H9 (cell line): ENCODE data around the gene TNRC6C. TPM values are rescaled to one million over a fixed set of nuclear protein-coding genes. Genes with fewer than 3 reads are reported as not detected.

Source experiments
- DNase-seq: peaks from one replicate; pipeline ENCODE4 v3.0.0-alpha.2; 2017
- H2AFZ ChIP-seq: one replicate; pipeline ENCODE4 v1.6.1; 2013; ENCODE audit warnings: mild to moderate bottlenecking, low read length, control low read depth, moderate library complexity
- H2AK5ac ChIP-seq: 2 replicates; pipeline ENCODE4 v1.6.1; 2013; ENCODE audit warnings: low read length, control low read depth, mixed read lengths; ENCODE audit not compliant: insufficient read length
- H2BK120ac ChIP-seq: one replicate; pipeline ENCODE4 v1.6.1; 2013; ENCODE audit warnings: low read depth, mild to moderate bottlenecking, low read length, control low read depth, inconsistent platforms; ENCODE audit not compliant: poor library complexity, severe bottlenecking
- H2BK12ac ChIP-seq: 2 replicates; pipeline ENCODE4 v1.6.1; 2013; ENCODE audit warnings: low read length, control low read depth, mixed read lengths, low read depth; ENCODE audit not compliant: insufficient read length
- H2BK15ac ChIP-seq: 2 replicates; pipeline ENCODE4 v1.6.1; 2013; ENCODE audit warnings: low read depth, low read length, control low read depth
- H2BK20ac ChIP-seq: one replicate; pipeline ENCODE4 v1.6.1; 2013; ENCODE audit warnings: low read depth, mild to moderate bottlenecking, low read length, control low read depth, inconsistent platforms; ENCODE audit not compliant: poor library complexity, severe bottlenecking
- H2BK5ac ChIP-seq: 2 replicates; pipeline ENCODE4 v1.6.1; 2013; ENCODE audit warnings: low read length, control low read depth, mixed read lengths; ENCODE audit not compliant: insufficient read length
- H3K14ac ChIP-seq: 2 replicates; pipeline ENCODE4 v1.6.1; 2013; ENCODE audit warnings: low read length, control low read depth; ENCODE audit not compliant: insufficient read depth
- H3K18ac ChIP-seq: 2 replicates; pipeline ENCODE4 v1.6.1; 2013; ENCODE audit warnings: low read depth, mild to moderate bottlenecking, mixed read lengths, low read length, control low read depth; ENCODE audit not compliant: insufficient read length
- H3K23ac ChIP-seq: 2 replicates; pipeline ENCODE4 v1.6.1; 2013; ENCODE audit warnings: low read length, control low read depth, mixed read lengths, low read depth; ENCODE audit not compliant: insufficient read length
- H3K23me2 ChIP-seq: 2 replicates; pipeline ENCODE4 v1.6.1; 2013; ENCODE audit warnings: low read depth, mild to moderate bottlenecking, mixed read lengths, low read length, control low read depth; ENCODE audit not compliant: insufficient read length, poor library complexity, severe bottlenecking
- H3K27ac ChIP-seq: 2 replicates; pipeline ENCODE4 v1.5.1; 2013; ENCODE audit warnings: low read length, control low read depth, mixed read lengths, low read depth; ENCODE audit not compliant: insufficient read length
- H3K27me3 ChIP-seq: 2 replicates; pipeline ENCODE4 v1.6.1; 2013; ENCODE audit warnings: low read length, control low read depth, inconsistent platforms; ENCODE audit not compliant: insufficient read depth
- H3K4ac ChIP-seq: 2 replicates; pipeline ENCODE4 v1.6.1; 2013; ENCODE audit warnings: low read depth, mild to moderate bottlenecking, control low read depth, inconsistent platforms, low read length, moderate library complexity
- H3K4me1 ChIP-seq: 2 replicates; pipeline ENCODE4 v1.6.1; 2013; ENCODE audit warnings: low read length, control low read depth, inconsistent platforms; ENCODE audit not compliant: insufficient read depth
- H3K4me2 ChIP-seq: 2 replicates; pipeline ENCODE4 v1.6.1; 2013; ENCODE audit warnings: low read length, control low read depth, mixed read lengths; ENCODE audit not compliant: insufficient read length, insufficient read depth
- H3K56ac ChIP-seq: 2 replicates; pipeline ENCODE4 v1.6.1; 2013; ENCODE audit warnings: low read depth, mild to moderate bottlenecking, mixed read lengths, low read length, control low read depth; ENCODE audit not compliant: insufficient read length
- H3K79me1 ChIP-seq: 2 replicates; pipeline ENCODE4 v1.6.1; 2013; ENCODE audit warnings: low read depth, mild to moderate bottlenecking, moderate library complexity, low read length, control low read depth, inconsistent platforms; ENCODE audit not compliant: insufficient read depth, poor library complexity, severe bottlenecking
- H3K79me2 ChIP-seq: 2 replicates; pipeline ENCODE4 v1.6.1; 2013; ENCODE audit warnings: low read length, control low read depth, inconsistent platforms; ENCODE audit not compliant: insufficient read depth
- H3K9ac ChIP-seq: 2 replicates; pipeline ENCODE4 v1.6.1; 2013; ENCODE audit warnings: low read length, control low read depth, mixed read lengths; ENCODE audit not compliant: insufficient read length; ENCODE audit errors: extremely low read depth
- H3K9me3 ChIP-seq: one replicate; pipeline ENCODE4 v1.6.1; 2013; ENCODE audit warnings: low read depth, low read length, inconsistent platforms; ENCODE audit not compliant: control insufficient read depth
- H3T11ph ChIP-seq: one replicate; pipeline ENCODE4 v1.6.1; 2013; ENCODE audit warnings: mild to moderate bottlenecking, low read length, control low read depth, inconsistent platforms
- H4K20me1 ChIP-seq: one replicate; pipeline ENCODE4 v1.6.1; 2013; ENCODE audit not compliant: control insufficient read depth, insufficient read length, insufficient read depth
- H4K5ac ChIP-seq: 2 replicates; pipeline ENCODE4 v1.6.1; 2013; ENCODE audit warnings: low read depth, mild to moderate bottlenecking, mixed read lengths, low read length, control low read depth; ENCODE audit not compliant: insufficient read length
- H4K8ac ChIP-seq: replicated peaks from 2 replicates; pipeline ENCODE4 v1.6.1; 2013; ENCODE audit warnings: low read length, control low read depth, mixed read lengths, low read depth; ENCODE audit not compliant: insufficient read length
- H4K91ac ChIP-seq: 2 replicates; pipeline ENCODE4 v1.6.1; 2013; ENCODE audit warnings: low read depth, mild to moderate bottlenecking, moderate library complexity, mixed read lengths, low read length, control low read depth; ENCODE audit not compliant: insufficient read length
- H3K27ac Mint-ChIP-seq, 3 experiments: 2 replicates in 2 of 3; 3 replicates in 1 of 3; pipeline ENCODE4 v1.8.0; 2020 to 2021; ENCODE audit warnings: mixed read lengths in 3 of 3, mild to moderate bottlenecking in 1 of 3, moderate library complexity in 1 of 3
- H3K27me3 Mint-ChIP-seq: 2 replicates; pipeline ENCODE4 v1.8.0; 2021; ENCODE audit warnings: low read depth, mild to moderate bottlenecking, moderate library complexity, mixed read lengths
- H3K36me3 Mint-ChIP-seq, 3 experiments: 2 replicates in 2 of 3; 3 replicates in 1 of 3; pipeline ENCODE4 v1.8.0; 2020 to 2021; ENCODE audit warnings: low read depth in 3 of 3, mixed read lengths in 3 of 3; ENCODE audit not compliant: insufficient read depth in 1 of 3
- H3K4me1 Mint-ChIP-seq, 2 experiments: 2 replicates each; pipeline ENCODE4 v1.8.0; 2020; ENCODE audit warnings: mixed read lengths in 2 of 2
- H3K4me3 Mint-ChIP-seq, 2 experiments: 2 replicates in 1 of 2; 3 replicates in 1 of 2; pipeline ENCODE4 v1.8.0; 2020 to 2021; ENCODE audit warnings: mild to moderate bottlenecking in 2 of 2, mixed read lengths in 2 of 2, moderate library complexity in 1 of 2
- H3K9me3 Mint-ChIP-seq, 2 experiments: 2 replicates in 1 of 2; 3 replicates in 1 of 2; pipeline ENCODE4 v1.8.0; 2020; ENCODE audit warnings: mild to moderate bottlenecking in 2 of 2, mixed read lengths in 2 of 2, moderate library complexity in 1 of 2
- CTCF ChIP-seq: fragments of 200-600 bp; sonication (generic); conservative IDR thresholded peaks from 3 replicates; pipeline ENCODE4 v1.8.0; 2021; ENCODE audit warnings: antibody characterized with exemption, mild to moderate bottlenecking
- WGBS: extraction: QIAGEN DNeasy Blood & Tissue Kit; methylation state at CpG from one replicate; pipeline ENCODE4 v1.1.7; 2013; ENCODE audit warnings: missing lambda C conversion rate, low lambda C conversion rate, mixed read lengths; ENCODE audit not compliant: insufficient read length; ENCODE audit errors: extremely low coverage; 5-methylcytosine and 5-hydroxymethylcytosine counted together
- total RNA-seq: library from RNA; stranded (reverse); gene quantifications from 2 replicates; pipeline ENCODE4 v1.2.1, GENCODE V29; 2021

Gene TNRC6C
- total RNA-seq, 1 experiment from 2014 or later: 24.7 TPM

- Histone ChIP-seq H4K5ac (no peak overlapping the region), H3K4me2 (no peak overlapping the region), H4K20me1 (peaks cover 2% of the 10 kb centered on the region), H3K79me1 (no peaks in the 10 kb centered on the region), H3K9ac (no peak overlapping the region), H2AK5ac (no peak overlapping the region), H2BK120ac (no peak overlapping the region), H2BK20ac (no peak overlapping the region), H3K14ac (no peak overlapping the region), H3K23ac (no peak overlapping the region), H3K4ac (no peak overlapping the region), H4K91ac (no peak overlapping the region), H2BK12ac (no peak overlapping the region), H3K9me3 (no peaks in the 10 kb centered on the region), H2BK5ac (no peak overlapping the region), H2AFZ (no peak overlapping the region), H3K56ac (no peak overlapping the region), H3K23me2 (no peaks in the 10 kb centered on the region), H3K27me3 (no peaks in the 10 kb centered on the region), H3K18ac (peak overlapping the region; percentile 56), H2BK15ac (no peak overlapping the region), H3K79me2 (no peaks in the 10 kb centered on the region), H3K4me1 (no peaks in the 10 kb centered on the region), H3T11ph (no peak overlapping the region), H4K8ac (no peak overlapping the region), H3K27ac (no peak overlapping the region)
- no peaks in the 10 kb centered on the region; a peak in 1 of 5 replicates for H3K9me3 Mint-ChIP-seq
- no peak overlapping the region for H3K27ac Mint-ChIP-seq
- no peak overlapping the region for H3K4me3 Mint-ChIP-seq
- no CpG with 5 or more reads among the region's 5 CpGs for WGBS
- peaks cover 2 to 6% of the 10 kb centered on the region in 2 experiments; a peak in 2 of 4 replicates for H3K4me1 Mint-ChIP-seq
- no peaks in the 10 kb centered on the region for H3K27me3 Mint-ChIP-seq
- peaks cover 16 to 26% (median 21%) of the 10 kb centered on the region in 3 experiments; a peak in 6 of 7 replicates for H3K36me3 Mint-ChIP-seq
- DNase-seq: no peak
- TF ChIP-seq CTCF: no peak
Observed at GRCh38 chr17:78042542-78042941, 84.0 kb downstream of the TNRC6C start.
